HepG2 (cell line): Measurements from ENCODE around the gene OTOP2.

Source experiments
- EZH2 ChIP-seq: conservative IDR thresholded peaks from 2 replicates; pipeline ENCODE4 v1.6.1; 2012; ENCODE audit warnings: mild to moderate bottlenecking, low read depth, low read length, moderate library complexity
- GTF3A ChIP-seq: sonication (generic); formaldehyde crosslinking; conservative IDR thresholded peaks from 2 replicates; pipeline ENCODE4 v1.4.0; 2020; ENCODE audit warnings: mild to moderate bottlenecking, missing genetic modification reagents
- JUNB ChIP-seq: sonication (generic); formaldehyde crosslinking; IDR thresholded peaks from 2 replicates; pipeline ENCODE4 v1.8.0; 2022; ENCODE audit warnings: missing genetic modification reagents, mild to moderate bottlenecking, borderline replicate concordance
- MAFK ChIP-seq, 2 experiments: IDR thresholded peaks in 1 of 2; conservative IDR thresholded peaks in 1 of 2; 2 replicates each; pipeline ENCODE4 v1.6.1; 2011; ENCODE audit warnings: improper control_type of control experiment in 2 of 2, low read length in 2 of 2
- MYC ChIP-seq: sonication (generic); formaldehyde crosslinking; IDR thresholded peaks from 2 replicates; pipeline ENCODE4 v1.9.0; 2021; ENCODE audit warnings: missing genetic modification reagents, borderline replicate concordance
- TAF1 ChIP-seq: sonication (generic); formaldehyde crosslinking; IDR thresholded peaks from 2 replicates; pipeline ENCODE4 v1.4.0; 2020; ENCODE audit warnings: missing genetic modification reagents
- TEAD3 ChIP-seq: optimal IDR thresholded peaks from 2 replicates; pipeline ENCODE3; 2016; ENCODE audit warnings: borderline replicate concordance
- TF ChIP-seq, protein P1 (sequence below): sonication (generic); formaldehyde crosslinking; IDR thresholded peaks from 2 replicates; pipeline ENCODE4 v1.5.0; 2020; ENCODE audit warnings: mild to moderate bottlenecking, missing genetic modification reagents, moderate library complexity

DNA sequence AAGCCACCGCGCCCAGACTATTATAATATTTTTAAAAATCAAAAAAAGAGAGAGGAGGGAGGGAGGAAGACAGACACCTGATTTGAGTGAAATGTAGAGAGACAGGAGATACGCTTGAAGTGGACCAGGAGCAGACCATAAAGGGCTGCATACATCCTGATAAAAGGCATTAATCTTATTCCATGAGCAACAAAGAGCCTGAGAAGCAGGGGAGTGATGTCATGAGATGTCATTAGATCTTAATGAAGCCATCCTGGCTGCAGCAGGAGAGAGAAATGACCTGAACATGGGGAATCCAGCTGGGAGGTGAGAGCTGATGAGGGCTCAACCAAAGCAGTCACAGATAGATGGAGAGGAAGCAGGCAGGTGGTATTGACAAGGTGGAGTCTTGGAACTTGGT lies 53.7 kb downstream of the OTOP2 start:
- TF ChIP-seq MYC (CRISPR knock-in tag) (no peak), EZH2 (no peak), JUNB (CRISPR knock-in tag) (no peak), MAFK (conservative IDR thresholded peaks at IDR 0.05 in 1 of 2, IDR thresholded peaks at IDR 0.05 in 1 of 2; ENCODE audit: low read length in 2 of 2) (no peak), TAF1 (CRISPR knock-in tag) (no peak), TEAD3 (CRISPR knock-in tag) (no peak), GTF3A (CRISPR knock-in tag) (no peak)
- TF ChIP-seq, protein P1, sequence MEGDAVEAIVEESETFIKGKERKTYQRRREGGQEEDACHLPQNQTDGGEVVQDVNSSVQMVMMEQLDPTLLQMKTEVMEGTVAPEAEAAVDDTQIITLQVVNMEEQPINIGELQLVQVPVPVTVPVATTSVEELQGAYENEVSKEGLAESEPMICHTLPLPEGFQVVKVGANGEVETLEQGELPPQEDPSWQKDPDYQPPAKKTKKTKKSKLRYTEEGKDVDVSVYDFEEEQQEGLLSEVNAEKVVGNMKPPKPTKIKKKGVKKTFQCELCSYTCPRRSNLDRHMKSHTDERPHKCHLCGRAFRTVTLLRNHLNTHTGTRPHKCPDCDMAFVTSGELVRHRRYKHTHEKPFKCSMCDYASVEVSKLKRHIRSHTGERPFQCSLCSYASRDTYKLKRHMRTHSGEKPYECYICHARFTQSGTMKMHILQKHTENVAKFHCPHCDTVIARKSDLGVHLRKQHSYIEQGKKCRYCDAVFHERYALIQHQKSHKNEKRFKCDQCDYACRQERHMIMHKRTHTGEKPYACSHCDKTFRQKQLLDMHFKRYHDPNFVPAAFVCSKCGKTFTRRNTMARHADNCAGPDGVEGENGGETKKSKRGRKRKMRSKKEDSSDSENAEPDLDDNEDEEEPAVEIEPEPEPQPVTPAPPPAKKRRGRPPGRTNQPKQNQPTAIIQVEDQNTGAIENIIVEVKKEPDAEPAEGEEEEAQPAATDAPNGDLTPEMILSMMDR: no peak
